SK-N-SH (cell line): ENCODE results near the gene SPTBN1.

Experiments
- ELF1 ChIP-seq: IDR thresholded peaks from 2 replicates; pipeline ENCODE4 v1.4.0; 2012
- EP300 ChIP-seq, 2 experiments: IDR thresholded peaks; 2 replicates each; pipeline versions ENCODE4 v1.4.0 to v1.6.1; 2012; ENCODE audit warnings: borderline replicate concordance in 1 of 2, low read depth in 1 of 2, low read length in 1 of 2
- MEF2A ChIP-seq: IDR thresholded peaks from 2 replicates; pipeline ENCODE4 v1.4.0; 2012; ENCODE audit warnings: low read depth, borderline replicate concordance
- RAD21 ChIP-seq: IDR thresholded peaks from 2 replicates; pipeline ENCODE4 v1.6.1; 2012; ENCODE audit warnings: mild to moderate bottlenecking, low read length
- USF2 ChIP-seq: fragments of 150-350 bp; IDR thresholded peaks from 2 replicates; pipeline ENCODE4 v1.6.1; 2017; ENCODE audit warnings: antibody characterized with exemption, low read length, low read depth, borderline replicate concordance
- ZBTB33 ChIP-seq: IDR thresholded peaks from 2 replicates; pipeline ENCODE4 v1.4.0; 2012; ENCODE audit warnings: low read depth, borderline replicate concordance
- TF ChIP-seq, protein P1 (sequence below): fragments of 200-600 bp; sonication (generic); IDR thresholded peaks from 2 replicates; pipeline ENCODE4 v1.6.1; 2017; ENCODE audit warnings: antibody characterized with exemption, mild to moderate bottlenecking, moderate library complexity
- TF ChIP-seq, protein P2 (sequence below): IDR thresholded peaks from 2 replicates; pipeline ENCODE4 v1.4.0; 2012; ENCODE audit warnings: low read depth

- TF ChIP-seq, protein P1, sequence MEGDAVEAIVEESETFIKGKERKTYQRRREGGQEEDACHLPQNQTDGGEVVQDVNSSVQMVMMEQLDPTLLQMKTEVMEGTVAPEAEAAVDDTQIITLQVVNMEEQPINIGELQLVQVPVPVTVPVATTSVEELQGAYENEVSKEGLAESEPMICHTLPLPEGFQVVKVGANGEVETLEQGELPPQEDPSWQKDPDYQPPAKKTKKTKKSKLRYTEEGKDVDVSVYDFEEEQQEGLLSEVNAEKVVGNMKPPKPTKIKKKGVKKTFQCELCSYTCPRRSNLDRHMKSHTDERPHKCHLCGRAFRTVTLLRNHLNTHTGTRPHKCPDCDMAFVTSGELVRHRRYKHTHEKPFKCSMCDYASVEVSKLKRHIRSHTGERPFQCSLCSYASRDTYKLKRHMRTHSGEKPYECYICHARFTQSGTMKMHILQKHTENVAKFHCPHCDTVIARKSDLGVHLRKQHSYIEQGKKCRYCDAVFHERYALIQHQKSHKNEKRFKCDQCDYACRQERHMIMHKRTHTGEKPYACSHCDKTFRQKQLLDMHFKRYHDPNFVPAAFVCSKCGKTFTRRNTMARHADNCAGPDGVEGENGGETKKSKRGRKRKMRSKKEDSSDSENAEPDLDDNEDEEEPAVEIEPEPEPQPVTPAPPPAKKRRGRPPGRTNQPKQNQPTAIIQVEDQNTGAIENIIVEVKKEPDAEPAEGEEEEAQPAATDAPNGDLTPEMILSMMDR = no peak
- TF ChIP-seq MEF2A (no peak), USF2 (no peak), RAD21 (no peak), EP300 (IDR thresholded peaks at IDR 0.05; ENCODE audit: borderline replicate concordance in 1 of 2, low read depth in 1 of 2, low read length in 1 of 2) (no peak), ZBTB33 (no peak), ELF1 (no peak)
- TF ChIP-seq, protein P2, sequence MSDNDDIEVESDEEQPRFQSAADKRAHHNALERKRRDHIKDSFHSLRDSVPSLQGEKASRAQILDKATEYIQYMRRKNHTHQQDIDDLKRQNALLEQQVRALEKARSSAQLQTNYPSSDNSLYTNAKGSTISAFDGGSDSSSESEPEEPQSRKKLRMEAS = no peak
These were observed 194.5 kb downstream of the SPTBN1 start for GRCh38 chr2:54650612-54651011.
